Jurkat, Clone E6-1 (cell line): ENCODE data around the gene TMEM121B.
A peak's percentile ranks its signal among the peaks of the same experiment; 100 is the strongest.

ENCODE experiments used
- DNase-seq: peaks from one replicate; pipeline ENCODE4 v3.0.0-alpha.2; 2011; ENCODE audit warnings: low read depth, low spot score
- H3K4me3 ChIP-seq: 2 replicates; pipeline ENCODE4 v1.5.1; 2011; ENCODE audit warnings: mild to moderate bottlenecking, low read length, control low read depth, moderate library complexity

The TMEM121B gene

DNA sequence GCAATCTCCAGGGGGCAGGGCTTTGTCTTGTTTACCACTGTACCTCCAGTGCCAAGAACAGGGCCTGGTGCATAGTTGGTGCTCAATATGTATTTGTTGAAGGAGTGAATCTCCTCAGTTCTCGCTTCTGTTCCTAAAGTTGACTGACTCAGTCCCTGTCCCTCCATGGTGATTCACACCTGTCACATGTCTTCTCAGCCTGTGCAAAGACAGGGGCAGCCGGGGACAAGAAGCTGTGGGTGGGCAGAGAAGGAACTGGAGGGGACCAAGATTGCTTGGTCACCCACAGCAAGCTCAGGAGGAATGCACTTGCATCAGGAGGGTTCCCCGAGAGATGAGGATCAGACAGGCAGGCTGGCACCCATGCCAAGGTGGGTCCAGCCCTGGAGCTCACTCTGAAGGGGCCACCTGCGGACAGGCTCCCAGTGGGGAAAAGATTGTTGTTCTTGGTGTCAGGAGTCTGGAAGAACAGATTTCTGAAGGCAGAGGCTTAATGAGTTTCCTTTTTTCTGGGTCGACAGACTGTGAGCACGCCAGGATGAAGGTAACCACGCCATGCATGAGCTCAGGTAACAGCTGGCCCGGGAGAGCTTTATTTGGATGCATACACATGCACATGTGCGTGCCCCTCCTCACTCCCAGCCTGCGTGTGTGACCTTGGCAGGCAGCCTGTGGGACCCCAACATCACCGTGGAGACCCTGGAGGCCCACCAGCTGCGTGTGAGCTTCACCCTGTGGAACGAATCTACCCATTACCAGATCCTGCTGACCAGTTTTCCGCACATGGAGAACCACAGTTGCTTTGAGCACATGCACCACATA, 19.5 kb downstream of the TMEM121B start:
- DNase-seq: no peak
- H3K4me3 ChIP-seq: no peak overlapping the region; the same call in 1 of the 2 replicates

DNA sequence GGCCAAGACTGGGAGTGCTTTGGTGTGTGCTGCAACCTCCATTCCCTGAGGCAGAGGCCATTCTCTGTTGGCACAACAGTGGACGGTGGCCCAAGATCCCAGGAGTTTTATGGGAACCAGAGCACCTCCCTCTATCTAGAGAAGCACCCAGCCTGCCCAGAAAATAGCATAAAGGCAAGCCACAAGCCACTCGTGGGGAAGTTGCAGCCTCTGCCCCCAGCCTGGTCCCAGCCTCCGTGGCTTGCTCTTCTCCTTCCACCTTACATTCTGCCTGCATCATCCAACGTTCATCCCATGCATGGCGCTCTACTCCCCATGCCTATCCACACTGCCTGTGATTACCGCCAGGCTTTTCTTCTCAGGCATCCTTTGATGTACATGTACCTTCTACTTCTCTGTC, 20.5 kb downstream of the TMEM121B start:
- no peak overlapping the region for H3K4me3 ChIP-seq
- DNase-seq: no peak

DNA sequence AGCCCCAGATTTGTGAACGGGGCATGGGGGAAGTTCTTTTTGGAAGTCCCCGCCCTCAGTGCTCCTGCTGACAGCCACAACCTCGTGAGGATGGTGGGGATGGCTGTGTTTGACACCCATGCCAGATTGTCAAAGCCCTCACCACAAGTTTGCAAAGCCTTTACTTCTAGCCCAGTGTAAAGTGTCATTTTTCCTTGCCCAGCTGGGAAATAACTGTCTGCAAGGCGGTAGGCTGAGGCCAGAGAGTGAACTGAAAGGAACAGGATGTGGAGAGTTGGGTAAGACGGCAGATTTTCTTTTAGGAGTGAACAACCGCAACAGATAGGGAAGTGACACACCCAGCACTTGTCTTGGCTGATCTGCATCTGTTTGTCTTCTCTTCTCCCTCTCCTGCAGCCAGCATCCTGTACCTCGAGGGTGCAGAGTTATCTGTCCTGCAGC, 22.8 kb downstream of the TMEM121B start:
- peak overlapping the region; percentile 27; the same call in 1 of the 2 replicates for H3K4me3 ChIP-seq
- peak; percentile 99 for DNase-seq

DNA sequence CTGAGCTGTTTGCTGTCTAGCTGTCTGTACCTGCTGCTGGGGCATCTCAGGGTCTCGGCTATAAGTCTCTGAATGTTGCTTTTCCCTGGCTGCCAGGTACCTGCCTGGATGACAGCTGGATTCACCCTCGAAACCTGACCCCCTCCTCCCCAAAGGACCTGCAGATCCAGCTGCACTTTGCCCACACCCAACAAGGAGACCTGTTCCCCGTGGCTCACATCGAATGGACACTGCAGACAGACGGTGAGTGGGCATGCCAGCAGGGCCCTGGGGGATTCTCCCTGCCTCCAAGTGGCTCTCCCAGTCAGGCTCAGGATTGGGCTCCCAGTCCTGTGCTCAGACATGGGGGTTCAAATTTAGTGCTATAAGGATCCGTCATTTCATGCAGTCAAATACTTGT, 23.5 kb downstream of the TMEM121B start:
- H3K4me3 ChIP-seq: peak overlapping the region; percentile 3; the same call in 1 of the 2 replicates
- no peak for DNase-seq

DNA sequence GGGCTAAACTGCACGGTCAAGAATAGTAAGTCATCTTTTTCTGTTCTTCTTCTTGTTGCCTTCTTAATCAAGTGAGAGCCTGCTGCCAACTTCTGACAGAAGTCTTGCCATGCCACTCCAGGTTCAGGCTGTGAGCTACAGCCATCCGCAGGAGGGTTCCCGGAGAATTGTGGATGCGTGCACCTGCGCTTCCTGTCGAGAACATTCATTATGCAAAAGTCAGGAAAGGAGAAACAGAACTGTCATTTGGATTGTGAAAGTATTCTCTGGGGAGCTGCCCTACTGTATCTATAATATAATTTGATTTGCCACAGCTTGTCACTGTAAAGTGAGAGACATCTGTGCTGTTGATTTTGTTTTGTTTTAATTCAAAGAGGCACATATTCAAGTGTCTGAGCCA, 24.1 kb downstream of the TMEM121B start:
- no peak overlapping the region for H3K4me3 ChIP-seq

DNA sequence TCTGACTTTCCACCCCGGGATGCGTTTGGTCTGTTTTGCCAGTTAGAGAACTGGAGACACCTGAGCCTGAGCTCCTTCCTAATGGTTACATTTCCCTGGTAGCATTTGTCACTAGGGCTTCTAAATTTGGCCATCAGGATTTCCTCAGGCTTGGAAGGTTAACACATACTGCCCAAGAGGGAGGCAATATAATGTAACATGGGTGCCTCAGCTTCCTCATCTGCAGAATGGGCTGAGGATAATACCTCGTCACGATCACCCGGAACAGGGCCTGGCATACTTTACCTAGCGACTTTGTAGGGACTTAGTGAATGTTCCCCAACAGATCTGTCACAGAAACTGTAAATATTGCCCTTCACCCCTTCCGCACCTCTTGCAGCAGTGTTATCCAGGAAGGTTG, 25.1 kb downstream of the TMEM121B start:
- DNase-seq: no peak
- H3K4me3 ChIP-seq: no peak overlapping the region

More for the DNA sequence above, 24.1 kb downstream of the TMEM121B start:
- DNase-seq: no peak

DNA sequence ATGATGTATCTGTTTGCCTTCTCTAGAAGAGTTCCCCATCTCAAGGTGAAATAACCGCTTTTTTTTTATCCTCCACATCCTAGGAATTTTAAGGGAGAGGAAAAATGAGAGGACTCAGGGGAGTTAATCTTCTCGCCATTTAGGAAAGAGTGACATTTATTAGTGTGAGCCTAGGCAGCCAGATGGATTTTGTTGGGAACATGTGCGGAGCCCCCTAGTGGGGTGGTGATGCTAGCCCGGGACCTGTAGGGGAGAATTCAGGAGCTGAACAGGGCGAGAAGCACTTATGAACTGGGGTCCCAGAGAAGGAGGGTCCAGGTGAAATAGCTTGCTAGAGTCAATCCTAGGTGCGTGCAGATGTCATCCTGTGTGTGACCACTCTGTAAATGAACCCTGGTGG, 25.6 kb downstream of the TMEM121B start:
- no peak for DNase-seq
- no peak overlapping the region for H3K4me3 ChIP-seq

DNA sequence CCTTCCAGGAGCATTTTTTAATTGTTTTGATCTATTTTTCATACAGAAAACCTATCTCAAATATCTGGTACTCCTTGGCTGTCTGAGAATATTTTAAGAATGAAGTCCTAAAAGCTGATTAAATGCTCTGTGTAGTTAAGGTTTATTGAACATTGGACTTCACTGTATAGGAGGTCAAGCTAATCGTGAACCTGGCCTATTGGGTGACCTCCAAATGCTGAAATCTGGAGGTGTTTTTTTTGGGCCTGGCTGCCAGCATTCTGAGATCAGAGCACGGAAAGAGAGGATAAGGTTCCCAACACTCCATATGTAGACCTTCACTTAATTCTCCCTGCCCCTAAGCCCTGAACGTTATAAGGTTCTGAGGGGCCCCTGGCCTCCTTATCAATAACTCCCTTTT, 28.1 kb downstream of the TMEM121B start:
- DNase-seq: no peak
- no peak overlapping the region for H3K4me3 ChIP-seq

DNA sequence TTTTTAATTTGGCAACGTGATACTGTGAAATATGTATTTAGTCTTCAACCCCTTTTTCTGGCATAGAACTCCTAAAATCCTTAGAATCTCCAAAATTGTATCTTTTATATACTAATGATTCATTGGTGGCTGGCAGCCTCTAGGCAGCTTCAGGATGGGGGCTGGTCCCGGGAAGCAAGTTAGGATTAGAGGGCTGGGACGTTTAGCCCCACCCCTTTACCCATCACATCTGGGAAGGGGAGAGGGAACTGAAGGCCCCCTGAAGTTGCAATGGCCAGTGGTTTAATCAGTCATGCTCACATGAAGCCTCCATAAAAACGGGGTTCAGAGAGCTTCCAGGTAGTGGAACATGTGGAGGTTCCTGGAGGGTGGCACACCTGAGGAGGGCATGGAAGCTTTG, 29.3 kb downstream of the TMEM121B start:
- no peak for DNase-seq
- H3K4me3 ChIP-seq: no peak overlapping the region

DNA sequence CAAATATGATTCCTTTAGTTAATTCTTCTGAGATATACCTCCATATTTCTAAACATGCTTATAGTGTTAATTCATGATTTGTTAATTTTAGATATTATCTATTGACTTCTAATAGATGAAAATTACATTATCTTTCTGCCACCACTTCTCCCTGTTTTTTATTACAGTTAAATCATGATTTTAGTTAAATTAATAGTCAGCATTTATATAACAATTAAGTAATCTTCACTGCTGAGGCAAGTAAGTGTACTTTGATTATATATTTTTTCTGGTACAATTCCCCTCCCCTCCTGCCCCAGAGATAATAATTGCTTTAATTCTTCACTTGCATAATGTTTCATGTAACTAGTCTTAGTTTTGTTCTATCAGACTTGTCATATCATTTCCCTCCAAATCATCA, 30.6 kb downstream of the TMEM121B start:
- H3K4me3 ChIP-seq: no peak overlapping the region
- DNase-seq: no peak

DNA sequence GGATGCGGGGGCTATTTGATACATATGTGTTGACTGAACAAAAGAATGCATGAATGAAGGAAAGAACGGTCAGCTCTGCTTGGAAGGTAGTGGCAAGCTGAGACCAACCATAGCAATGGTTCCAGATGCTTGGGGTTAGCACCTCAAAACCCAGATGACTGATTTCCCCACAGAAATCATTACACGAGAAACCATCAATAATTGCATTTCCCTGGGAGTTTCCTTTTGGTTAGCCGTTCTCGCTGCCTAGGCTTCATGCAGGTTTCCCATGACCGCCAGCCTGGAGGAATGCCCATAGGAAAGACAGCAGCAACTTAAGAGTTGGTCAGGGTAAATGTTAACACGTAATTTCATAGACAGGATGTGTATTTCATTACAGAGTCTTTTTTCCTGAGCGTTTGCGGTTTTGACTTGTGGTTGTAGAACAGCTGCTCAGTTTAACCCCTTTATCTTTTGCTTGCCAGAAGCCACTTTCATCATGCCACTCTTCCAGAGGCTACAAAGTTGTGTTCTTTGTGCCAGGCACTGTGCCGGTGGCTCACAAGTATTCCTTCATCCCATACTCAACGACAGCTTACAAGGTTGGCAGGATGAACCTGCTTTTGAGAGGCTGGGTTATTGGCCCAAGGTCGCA, 33.5 kb downstream of the TMEM121B start:
- H3K4me3 ChIP-seq: peak overlapping the region; percentile 73
- peak; percentile 94 for DNase-seq

DNA sequence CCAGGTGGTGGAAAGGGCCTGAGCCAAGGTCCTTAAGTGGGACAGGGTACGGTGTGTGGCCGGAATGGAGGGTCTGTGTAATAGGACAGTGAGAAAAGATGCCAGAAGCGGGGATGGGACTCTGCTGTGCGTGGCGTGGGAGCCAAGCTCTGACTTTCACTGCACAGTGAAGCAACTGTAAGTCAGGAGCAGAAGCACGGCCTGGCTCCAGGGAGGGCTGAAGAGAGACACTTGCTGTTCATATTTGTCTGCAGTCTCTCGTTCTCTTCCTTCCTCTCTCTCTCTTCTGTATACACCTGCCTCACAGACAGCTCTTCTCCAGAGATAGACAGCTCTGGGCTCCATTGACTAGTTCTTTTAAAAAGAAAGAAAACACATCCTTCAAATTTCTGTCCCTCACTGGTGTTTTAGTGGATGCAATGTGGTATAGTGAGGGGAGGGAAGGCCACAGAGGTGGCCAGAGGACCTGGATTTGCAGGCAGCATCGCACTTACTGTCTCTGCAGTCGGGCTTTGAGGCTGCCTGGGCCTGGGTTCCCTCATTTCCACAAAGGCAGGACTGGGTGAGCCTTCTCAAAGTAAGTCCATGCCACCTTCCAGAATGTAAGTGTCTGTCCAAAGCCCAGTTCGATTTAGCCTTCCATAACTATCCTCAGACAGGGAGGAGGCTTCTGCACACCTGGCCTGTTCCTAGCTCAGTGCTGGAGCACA, 34.2 kb downstream of the TMEM121B start:
- peak; percentile 64 for DNase-seq
- H3K4me3 ChIP-seq: peak overlapping the region; percentile 73

DNA sequence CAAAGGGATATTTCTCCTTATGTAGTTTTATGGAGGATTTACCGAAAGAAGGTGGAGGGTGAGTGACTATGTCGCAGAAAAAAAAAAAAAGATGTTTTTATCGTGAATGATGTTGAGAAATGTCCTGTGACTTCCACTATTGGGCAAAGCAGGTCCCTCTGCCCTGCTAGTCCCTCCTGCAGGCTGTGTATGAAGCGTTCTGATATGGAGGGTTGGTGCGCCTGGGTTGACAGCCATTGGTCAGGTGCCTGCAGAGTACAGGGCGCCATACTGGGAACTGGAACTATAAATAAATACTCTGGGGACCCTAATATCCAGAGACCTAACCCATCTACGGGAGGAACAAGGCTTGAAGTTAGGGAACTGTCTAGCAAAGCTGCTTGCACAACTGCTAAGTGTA, 34.9 kb downstream of the TMEM121B start:
- DNase-seq: no peak
- H3K4me3 ChIP-seq: peak overlapping the region; percentile 73

DNA sequence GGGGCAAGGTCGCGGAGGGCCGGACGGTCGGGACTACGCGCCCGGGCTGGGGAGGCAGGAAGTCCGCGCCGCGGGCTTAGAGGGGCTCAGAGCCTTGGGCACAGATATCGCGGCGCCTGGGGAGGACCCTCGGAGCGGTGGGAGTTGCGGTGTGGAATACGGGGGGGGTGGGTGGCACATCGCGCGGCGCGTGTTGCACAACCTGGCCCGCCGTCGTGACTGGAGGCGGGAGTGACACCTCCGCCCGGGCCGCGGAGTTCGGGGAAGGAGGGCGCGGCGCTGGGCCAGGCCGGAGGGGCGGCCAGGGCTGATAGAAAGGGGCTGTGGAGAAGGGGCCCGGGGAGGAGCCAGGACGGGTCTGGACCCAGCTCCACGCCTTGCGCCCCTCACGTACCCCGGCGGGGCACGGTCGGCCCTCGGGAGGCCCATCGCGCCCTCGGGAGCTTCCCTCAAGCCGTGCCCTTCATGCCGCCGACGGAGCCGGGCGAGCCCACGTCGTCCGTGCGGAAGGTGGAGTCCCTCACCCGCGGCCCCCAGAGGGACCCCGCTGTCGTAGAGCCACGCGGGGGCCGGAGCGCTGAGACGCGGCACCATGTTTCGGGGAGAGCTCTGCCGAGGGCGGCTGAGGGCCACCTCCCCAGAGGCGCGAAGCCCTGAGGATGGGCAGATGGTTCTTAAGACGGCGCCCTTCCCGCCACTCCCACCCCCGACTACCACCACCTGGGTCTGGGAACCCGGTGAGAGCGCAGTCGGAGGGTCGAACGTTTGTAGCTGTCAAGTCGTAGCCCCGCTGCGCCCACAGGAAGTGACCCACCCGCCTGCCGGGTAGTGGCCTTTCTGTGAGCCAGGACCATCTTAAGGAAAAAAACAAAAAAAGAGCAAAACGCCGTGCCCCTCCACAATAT, 35.6 kb downstream of the TMEM121B start:
- no peak for DNase-seq
- peak overlapping the region; percentile 73 for H3K4me3 ChIP-seq

DNA sequence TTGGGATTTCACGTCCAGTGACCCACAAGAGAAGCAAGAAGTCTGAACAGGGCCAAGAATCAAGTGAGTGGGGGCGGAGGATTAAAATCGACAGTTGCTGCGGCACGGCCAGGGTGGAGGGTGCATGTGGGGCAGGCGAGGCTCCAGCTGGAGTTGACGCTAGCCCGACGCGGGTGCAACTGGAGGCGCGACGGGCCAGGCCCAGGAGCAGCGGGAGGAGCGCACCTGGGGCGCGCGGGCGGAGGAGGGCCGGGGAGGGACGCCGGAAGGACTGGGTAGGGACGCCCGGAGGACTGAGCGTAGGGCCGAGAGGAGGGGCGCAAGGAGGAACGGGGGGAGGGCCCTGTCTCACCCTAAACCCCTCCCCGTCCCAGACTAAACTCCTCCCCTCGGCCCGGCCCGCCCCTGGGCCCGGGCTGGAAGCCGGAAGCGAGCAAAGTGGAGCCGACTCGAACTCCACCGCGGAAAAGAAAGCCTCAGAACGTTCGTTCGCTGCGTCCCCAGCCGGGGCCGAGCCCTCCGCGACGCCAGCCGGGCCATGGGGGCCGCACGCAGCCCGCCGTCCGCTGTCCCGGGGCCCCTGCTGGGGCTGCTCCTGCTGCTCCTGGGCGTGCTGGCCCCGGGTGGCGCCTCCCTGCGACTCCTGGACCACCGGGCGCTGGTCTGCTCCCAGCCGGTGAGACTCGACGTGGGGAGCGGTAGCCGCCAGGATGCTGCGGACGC, 36.4 kb downstream of the TMEM121B start, which contains the start of gene IL17RA:
IL17RA (plus strand) TSS at position 447 of the 723 bp plus-strand sequence; CDS start at position 539, 92 bp downstream.
- peak; percentile 91 for DNase-seq
- peak within 1 kb of the TSS; percentile 73 for H3K4me3 ChIP-seq

DNA sequence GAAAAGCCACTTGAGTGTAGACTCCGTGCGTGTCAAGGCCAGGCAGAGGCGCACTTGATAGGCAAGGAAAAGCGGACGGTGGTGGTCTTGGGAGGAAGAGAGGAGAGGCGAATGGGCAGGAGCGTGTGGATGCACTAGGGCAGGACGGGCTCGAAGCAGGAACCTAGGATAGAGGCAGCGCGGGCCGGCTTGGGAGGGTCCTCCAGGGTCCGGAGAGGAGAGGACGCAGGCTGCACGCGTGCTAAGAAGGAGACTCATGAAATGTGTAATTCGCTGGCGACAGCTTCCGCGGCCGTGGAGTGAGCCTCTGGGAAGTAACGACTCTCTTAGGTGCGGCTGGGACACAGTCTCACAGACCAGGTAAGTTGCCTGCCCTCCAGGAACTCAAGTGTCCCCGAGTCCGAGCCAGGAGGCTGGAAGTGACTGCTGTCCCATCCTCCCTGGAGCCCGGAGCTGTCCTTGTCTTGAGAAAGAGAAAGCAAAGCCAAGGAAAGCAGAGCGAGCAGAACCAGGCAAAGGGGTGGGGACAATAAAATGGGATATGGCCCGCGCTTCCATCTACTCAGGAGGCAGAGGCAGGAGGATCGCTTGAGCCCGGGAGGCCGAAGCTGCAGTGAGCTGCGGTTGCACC, 37.2 kb downstream of the TMEM121B start:
- DNase-seq: no peak
- H3K4me3 ChIP-seq: peak overlapping the region; percentile 73

DNA sequence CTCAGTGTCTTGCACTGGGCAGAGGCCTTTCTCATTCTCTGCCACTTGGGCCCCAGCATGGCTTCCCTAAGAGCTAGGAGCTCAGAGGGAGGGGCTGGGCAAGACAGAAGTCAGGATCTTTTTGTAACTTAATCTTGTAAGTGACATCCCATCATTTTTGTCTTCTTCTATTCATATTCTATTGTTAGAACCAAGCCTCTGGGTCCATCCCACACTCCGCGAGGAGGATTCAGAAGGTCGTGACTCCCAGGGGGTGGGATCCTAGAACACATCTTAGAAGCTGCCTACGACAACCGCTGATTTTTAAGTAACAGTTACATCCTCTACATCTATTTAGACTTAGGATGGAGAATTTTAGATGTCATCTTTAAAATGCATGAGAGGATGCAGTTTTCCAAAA, 37.9 kb downstream of the TMEM121B start:
- DNase-seq: no peak
- H3K4me3 ChIP-seq: no peak overlapping the region

DNA sequence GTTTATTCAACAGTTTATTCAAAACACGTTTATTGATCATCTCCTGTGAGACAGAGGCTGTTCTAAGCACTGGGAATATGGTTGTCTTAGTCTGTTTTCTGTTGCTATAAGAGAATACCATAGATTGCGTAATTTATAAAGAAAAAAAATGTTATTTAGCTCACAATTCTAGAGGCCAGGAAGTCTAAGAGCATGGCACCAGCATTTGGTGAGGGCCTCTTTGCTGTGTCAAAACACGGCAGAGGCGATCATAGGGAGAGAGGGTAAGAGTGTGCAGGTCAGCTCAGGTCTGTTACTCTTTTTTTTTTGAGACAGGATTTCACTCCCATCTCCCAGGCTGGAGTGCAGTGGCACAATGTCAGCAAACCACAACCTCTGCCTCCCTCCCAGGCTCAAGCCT, 41.6 kb downstream of the TMEM121B start:
- no peak overlapping the region for H3K4me3 ChIP-seq
- no peak for DNase-seq
